Hippocampal formation (tissue), 2 donors: Measurements from ENCODE around the gene CD53.

ENCODE experiments used
- DNase-seq, 2 donors: peaks; one replicate each; lab custom pipeline; 2025; lab: John Stamatoyannopoulos, UW

Gene CD53

DNA sequence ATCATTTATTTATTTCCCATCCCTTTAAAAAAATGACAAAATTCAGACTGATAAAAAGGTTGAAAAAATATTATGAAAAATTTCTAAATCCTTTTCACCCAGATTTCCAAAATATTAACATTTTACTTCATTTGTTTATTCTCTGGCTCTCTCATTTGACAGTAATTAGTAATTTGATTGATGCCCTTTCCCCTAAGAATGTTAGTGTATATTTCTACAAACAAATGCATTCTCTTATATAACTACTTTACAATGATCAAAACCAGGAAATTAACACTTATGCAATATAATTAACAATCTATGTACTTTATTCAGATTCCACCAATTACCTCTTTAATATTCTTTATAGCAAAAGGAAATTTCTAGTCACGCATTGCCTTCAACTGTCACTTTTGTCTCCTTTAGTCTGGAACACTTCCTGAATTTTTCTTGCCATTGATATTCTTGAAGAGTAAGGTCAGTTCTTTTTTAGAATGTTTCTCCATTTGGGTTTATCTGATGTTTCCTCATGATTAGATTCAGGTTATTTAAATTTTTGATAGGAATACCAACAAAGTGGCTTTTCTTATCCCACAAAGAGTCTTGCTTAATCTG is 3.9 kb downstream of the CD53 start:
- DNase-seq = no peak

DNA sequence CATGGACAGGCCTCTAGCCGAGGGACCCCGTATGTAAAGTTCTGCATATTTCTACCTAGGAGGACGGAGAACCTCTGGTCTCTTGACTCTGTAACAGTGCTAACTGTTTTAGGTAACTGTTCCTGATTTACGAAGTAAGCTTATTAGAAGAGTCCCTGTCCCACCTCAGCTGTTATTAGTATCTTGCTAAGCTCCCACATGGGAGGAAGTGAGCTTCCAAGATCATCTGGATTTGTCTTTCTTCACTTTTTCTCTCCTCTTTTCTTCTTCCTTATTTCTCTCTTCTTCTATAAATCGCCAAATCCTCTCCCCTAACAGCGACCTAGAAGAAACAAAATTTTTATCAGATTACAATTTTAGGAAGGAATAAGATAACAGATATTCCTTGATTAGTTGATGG is 4.4 kb downstream of the CD53 start:
- no peak for DNase-seq

GRCh38 chr1:110877776-110878175 is 4.8 kb downstream of the CD53 start:
- DNase-seq = no peak

DNA sequence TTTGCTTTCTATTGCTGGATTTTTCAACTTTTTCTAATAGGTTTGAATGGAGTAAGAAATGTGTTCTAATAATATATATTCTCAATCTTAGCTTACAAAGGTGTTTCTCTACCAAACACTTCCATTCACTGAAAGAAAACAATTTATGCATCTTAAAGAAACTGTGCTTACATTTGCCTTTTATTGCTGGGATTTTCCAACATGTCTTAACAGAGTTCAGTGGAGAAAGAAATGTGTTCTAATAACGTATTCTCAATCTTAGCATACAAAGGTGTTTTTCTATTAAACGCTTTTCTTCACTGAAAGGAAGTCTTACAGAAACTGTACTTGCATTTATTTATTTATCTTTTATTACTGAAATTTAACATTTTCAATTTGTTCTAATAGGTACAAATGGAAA is 5.6 kb downstream of the CD53 start:
- DNase-seq = no peak

GRCh38 chr1:110878993-110879392 is 6.0 kb downstream of the CD53 start:
- DNase-seq = no peak

DNA sequence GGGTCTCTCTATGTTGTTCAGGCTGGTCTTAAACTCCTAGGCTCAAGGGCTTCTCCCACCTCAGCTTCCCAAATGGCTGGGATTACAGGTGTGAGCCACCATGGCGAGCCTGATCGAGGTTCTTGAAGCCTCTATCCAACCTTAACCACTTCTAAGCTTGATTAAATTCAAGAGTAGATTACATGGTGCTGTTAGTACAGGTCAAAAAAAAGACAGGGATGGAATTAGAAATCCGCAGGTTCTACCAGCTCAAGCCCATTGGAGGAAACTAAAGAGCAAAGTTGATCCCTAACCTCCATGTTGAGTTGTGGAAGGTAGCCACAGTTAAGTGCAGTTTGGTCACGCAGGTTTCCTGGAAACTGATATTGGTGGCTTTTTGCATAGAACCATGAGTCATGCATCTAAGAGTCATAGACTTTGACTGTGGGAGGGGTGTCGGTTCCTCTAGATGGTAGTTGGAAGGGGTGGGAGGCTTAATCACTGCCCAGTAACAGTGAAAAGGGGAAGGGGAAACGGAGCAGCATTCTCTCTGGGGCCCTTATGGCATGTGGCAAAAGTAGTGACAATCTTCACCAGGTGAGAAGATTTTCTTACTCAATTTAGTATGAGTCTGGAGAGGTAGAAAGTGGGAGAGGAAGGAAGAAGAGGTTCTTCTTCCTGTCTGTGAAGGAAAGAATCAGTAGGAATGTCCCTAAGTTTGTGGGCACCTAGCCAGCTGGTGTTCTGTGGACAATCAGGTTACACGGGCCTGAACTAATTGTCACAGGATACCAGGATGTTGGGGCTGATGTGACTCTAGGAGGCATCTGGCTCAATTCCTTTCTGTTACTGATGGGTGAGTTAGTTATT is 7.0 kb downstream of the CD53 start:
- DNase-seq = no peak

GRCh38 chr1:110880708-110881374 is 7.9 kb downstream of the CD53 start:
- DNase-seq = no peak

- DNase-seq = no peak
Measured at GRCh38 chr1:110888049-110888448, 15.1 kb downstream of the CD53 start.

DNA sequence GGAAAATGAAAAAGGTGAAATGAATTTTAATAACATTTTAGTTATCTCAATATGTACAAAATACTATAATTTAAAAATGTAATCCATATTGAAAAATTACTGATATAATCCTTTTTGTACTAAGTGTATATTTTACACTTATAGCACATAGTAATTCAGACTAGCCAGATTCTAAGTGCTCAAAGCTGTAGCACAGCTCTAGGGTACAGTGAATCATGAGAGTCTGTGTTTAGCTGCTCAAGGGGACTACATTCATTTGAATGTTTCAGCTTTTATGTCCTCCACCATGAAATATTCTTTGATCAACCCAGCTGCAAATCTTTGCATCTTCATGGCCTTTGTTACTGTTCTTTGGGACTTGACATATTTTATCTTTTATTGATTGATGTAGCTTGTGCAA is 15.7 kb downstream of the CD53 start:
- DNase-seq = no peak

GRCh38 chr1:110890474-110891196 is 17.7 kb downstream of the CD53 start:
- no peak for DNase-seq

DNA sequence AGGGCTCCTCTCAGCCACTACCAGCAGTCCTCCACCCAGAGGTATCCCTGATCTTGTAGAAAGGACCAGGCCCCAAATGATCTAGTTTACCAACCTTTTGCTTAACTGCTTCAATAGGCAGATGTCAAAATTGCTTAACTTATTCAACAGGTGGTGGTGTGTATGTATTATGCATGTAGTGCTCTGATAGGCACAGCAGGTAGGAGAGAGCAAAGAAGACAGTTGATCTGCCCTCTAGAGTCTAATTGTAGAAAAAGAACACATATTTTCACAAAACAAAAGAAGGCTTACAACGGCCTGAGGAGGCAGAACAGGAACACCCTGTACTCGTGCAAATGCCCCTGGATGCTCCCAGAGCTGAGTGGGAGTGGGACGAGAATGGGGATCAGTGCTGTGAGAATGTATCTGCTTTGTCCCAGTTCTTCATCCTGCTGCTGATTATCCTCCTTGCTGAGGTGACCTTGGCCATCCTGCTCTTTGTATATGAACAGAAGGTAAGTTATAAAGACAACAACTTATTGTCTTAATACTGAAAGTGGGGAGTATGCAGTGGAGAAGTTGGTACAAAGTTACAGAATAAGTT is 21.1 kb downstream of the CD53 start:
- no peak for DNase-seq

GRCh38 chr1:110896090-110896489 is 23.1 kb downstream of the CD53 start:
- no peak for DNase-seq

- no peak for DNase-seq
Measured at GRCh38 chr1:110897681-110898080, 24.7 kb downstream of the CD53 start.

DNA sequence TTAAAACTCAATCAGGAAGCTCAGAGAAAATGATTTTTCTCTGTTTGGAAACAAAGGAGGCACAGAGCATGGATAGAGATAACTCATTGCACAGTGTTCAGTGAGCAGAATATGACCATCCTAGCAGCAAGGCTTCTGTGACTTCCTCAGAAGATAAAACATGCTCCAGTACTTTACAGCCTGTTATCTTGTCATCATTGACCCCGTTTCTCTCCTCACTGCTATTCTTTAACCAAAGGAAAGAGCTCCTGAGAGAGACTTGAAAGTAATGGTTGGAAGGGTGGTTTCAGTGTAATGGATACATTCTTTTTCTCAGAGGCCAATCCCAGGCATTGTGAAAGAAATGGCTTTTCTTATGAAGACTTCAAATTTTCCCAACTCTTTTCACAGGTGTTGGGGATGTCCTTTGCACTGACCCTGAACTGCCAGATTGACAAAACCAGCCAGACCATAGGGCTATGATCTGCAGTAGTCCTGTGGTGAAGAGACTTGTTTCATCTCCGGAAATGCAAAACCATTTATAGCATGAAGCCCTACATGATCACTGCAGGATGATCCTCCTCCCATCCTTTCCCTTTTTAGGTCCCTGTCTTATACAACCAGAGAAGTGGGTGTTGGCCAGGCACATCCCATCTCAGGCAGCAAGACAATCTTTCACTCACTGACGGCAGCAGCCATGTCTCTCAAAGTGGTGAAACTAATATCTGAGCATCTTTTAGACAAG is 25.9 kb downstream of the CD53 start:
- no peak for DNase-seq

- no peak for DNase-seq
Measured at GRCh38 chr1:110899458-110899843, 26.5 kb downstream of the CD53 start.

- DNase-seq = no peak
Measured at GRCh38 chr1:110902820-110903463, 30.0 kb downstream of the CD53 start.

GRCh38 chr1:110903853-110904500 is 31.0 kb downstream of the CD53 start:
- DNase-seq = no peak

DNA sequence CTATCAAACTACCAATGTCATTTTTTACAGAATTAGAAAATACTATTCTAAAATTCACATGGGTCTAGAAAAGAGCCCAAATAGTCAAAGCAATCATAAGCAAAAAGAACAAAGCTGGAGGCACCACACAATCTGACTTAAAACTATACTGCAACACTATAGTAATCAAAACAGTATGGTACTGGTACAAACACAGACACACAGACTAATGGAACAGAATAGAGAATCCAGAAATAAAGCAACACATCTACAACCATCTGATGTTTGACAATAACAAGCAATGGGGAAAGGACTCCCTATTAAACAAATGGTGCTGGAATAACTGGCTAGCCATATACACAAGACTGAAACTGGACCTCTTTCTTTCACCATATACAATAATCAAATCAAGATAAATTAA is 39.8 kb downstream of the CD53 start:
- DNase-seq = no peak

- DNase-seq = no peak
Measured at GRCh38 chr1:110914676-110915075, 41.7 kb downstream of the CD53 start.

GRCh38 chr1:110915804-110916203 is 42.9 kb downstream of the CD53 start:
- DNase-seq = no peak
